BLaER1 (cell line): ENCODE results near the gene LTF.

Source experiments
- H3K27ac ChIP-seq: shearing (Covaris generic); formaldehyde crosslinking; 2 replicates; pipeline ENCODE4 v1.8.1; 2022
- H3K27me3 ChIP-seq: shearing (Covaris generic); formaldehyde crosslinking; 2 replicates; pipeline ENCODE4 v1.8.1; 2022
- H3K36me3 ChIP-seq: shearing (Covaris generic); formaldehyde crosslinking; 2 replicates; pipeline ENCODE4 v1.8.1; 2022
- H3K4me1 ChIP-seq: shearing (Covaris generic); formaldehyde crosslinking; 2 replicates; pipeline ENCODE4 v1.8.1; 2022
- H3K4me2 ChIP-seq: shearing (Covaris generic); formaldehyde crosslinking; 2 replicates; pipeline ENCODE4 v1.8.1; 2022
- H3K4me3 ChIP-seq: shearing (Covaris generic); formaldehyde crosslinking; 2 replicates; pipeline ENCODE4 v1.8.1; 2022
- H3K9ac ChIP-seq: shearing (Covaris generic); formaldehyde crosslinking; 2 replicates; pipeline ENCODE4 v1.8.1; 2022
- H3K9me3 ChIP-seq: shearing (Covaris generic); formaldehyde crosslinking; 2 replicates; pipeline ENCODE4 v1.8.1; 2022
- H4K20me1 ChIP-seq: shearing (Covaris generic); formaldehyde crosslinking; 2 replicates; pipeline ENCODE4 v1.8.1; 2022
- Cebpa-rat ChIP-seq: shearing (Covaris generic); IDR thresholded peaks from 2 replicates; pipeline ENCODE4 v1.8.1; 2022

Gene LTF

GRCh38 chr3:46470831-46471230, 6.1 kb upstream of the LTF start:
- Histone ChIP-seq H4K20me1 (no peaks in the 10 kb centered on the region), H3K4me2 (no peak overlapping the region), H3K9ac (no peak overlapping the region), H3K27me3 (no peaks in the 10 kb centered on the region), H3K36me3 (no peaks in the 10 kb centered on the region), H3K4me1 (peaks cover 10% of the 10 kb centered on the region), H3K9me3 (peaks cover 4% of the 10 kb centered on the region; the same call in 1 of the 2 replicates), H3K4me3 (no peak overlapping the region), H3K27ac (no peak overlapping the region)
- no peak for TF ChIP-seq Cebpa-rat

GRCh38 chr3:46469680-46470357, 5.1 kb upstream of the LTF start:
- Histone ChIP-seq H3K4me1 (peaks cover 10% of the 10 kb centered on the region), H3K9me3 (peaks cover 4% of the 10 kb centered on the region; the same call in 1 of the 2 replicates), H3K9ac (no peak overlapping the region), H3K4me3 (no peak overlapping the region), H3K27me3 (peaks cover 7% of the 10 kb centered on the region), H3K4me2 (no peak overlapping the region), H3K36me3 (no peaks in the 10 kb centered on the region), H4K20me1 (no peaks in the 10 kb centered on the region), H3K27ac (no peak overlapping the region)
- no peak for TF ChIP-seq Cebpa-rat

GRCh38 chr3:46468753-46469600, 4.3 kb upstream of the LTF start:
- H3K4me2 ChIP-seq: no peak overlapping the region
- peaks cover 11% of the 10 kb centered on the region for H3K4me1 ChIP-seq
- H3K27ac ChIP-seq: no peak overlapping the region
- H3K9ac ChIP-seq: no peak overlapping the region
- no peaks in the 10 kb centered on the region for H3K36me3 ChIP-seq
- no peaks in the 10 kb centered on the region for H3K9me3 ChIP-seq
- H4K20me1 ChIP-seq: no peaks in the 10 kb centered on the region
- H3K27me3 ChIP-seq: peaks cover 15% of the 10 kb centered on the region
- no peak overlapping the region for H3K4me3 ChIP-seq
- no peak for TF ChIP-seq Cebpa-rat

GRCh38 chr3:46467562-46467961, 2.9 kb upstream of the LTF start:
- H3K36me3 ChIP-seq: no peaks in the 10 kb centered on the region
- H3K27me3 ChIP-seq: peaks cover 28% of the 10 kb centered on the region
- no peak for TF ChIP-seq Cebpa-rat
- no peak overlapping the region for H3K27ac ChIP-seq
- no peak overlapping the region for H3K4me2 ChIP-seq
- H4K20me1 ChIP-seq: no peaks in the 10 kb centered on the region
- H3K9ac ChIP-seq: no peak overlapping the region
- H3K9me3 ChIP-seq: no peaks in the 10 kb centered on the region
- H3K4me1 ChIP-seq: peaks cover 21% of the 10 kb centered on the region
- no peak overlapping the region for H3K4me3 ChIP-seq

GRCh38 chr3:46466871-46467403, 2.2 kb upstream of the LTF start:
- Histone ChIP-seq H3K27ac (no peak overlapping the region), H3K36me3 (no peaks in the 10 kb centered on the region), H3K9ac (no peak overlapping the region), H4K20me1 (no peaks in the 10 kb centered on the region), H3K4me1 (peaks cover 21% of the 10 kb centered on the region), H3K4me2 (no peak overlapping the region), H3K27me3 (peaks cover 28% of the 10 kb centered on the region), H3K4me3 (no peak overlapping the region), H3K9me3 (no peaks in the 10 kb centered on the region)
- no peak for TF ChIP-seq Cebpa-rat

GRCh38 chr3:46466273-46466672, 1.6 kb upstream of the LTF start:
- no peaks in the 10 kb centered on the region for H3K9me3 ChIP-seq
- H3K27ac ChIP-seq: no peak overlapping the region
- H4K20me1 ChIP-seq: no peaks in the 10 kb centered on the region
- no peaks in the 10 kb centered on the region for H3K36me3 ChIP-seq
- no peak overlapping the region for H3K4me3 ChIP-seq
- H3K4me1 ChIP-seq: peaks cover 21% of the 10 kb centered on the region
- peak overlapping the region; percentile 27 for H3K4me2 ChIP-seq
- H3K9ac ChIP-seq: no peak overlapping the region
- H3K27me3 ChIP-seq: peaks cover 28% of the 10 kb centered on the region
- no peak for TF ChIP-seq Cebpa-rat

- H3K9me3 ChIP-seq: no peaks in the 10 kb centered on the region; the same call in 1 of the 2 replicates
- H3K27me3 ChIP-seq: peaks cover 28% of the 10 kb centered on the region
- H3K4me2 ChIP-seq: no peak overlapping the region
- no peaks in the 10 kb centered on the region for H3K36me3 ChIP-seq
- H3K9ac ChIP-seq: no peak overlapping the region
- H4K20me1 ChIP-seq: no peaks in the 10 kb centered on the region
- no peak for TF ChIP-seq Cebpa-rat
- H3K4me3 ChIP-seq: no peak overlapping the region
- H3K27ac ChIP-seq: no peak overlapping the region
- H3K4me1 ChIP-seq: peaks cover 21% of the 10 kb centered on the region
Observed at GRCh38 chr3:46465196-46465520, 453 bp upstream of the LTF start.

GRCh38 chr3:46463868-46464241, 850 bp downstream of the LTF start:
- Histone ChIP-seq H3K4me1 (peaks cover 21% of the 10 kb centered on the region), H3K4me2 (peak overlapping the region; percentile 56), H3K4me3 (no peak overlapping the region), H3K36me3 (no peaks in the 10 kb centered on the region), H3K9me3 (no peaks in the 10 kb centered on the region; the same call in 1 of the 2 replicates), H3K9ac (no peak overlapping the region), H3K27me3 (peaks cover 28% of the 10 kb centered on the region), H4K20me1 (no peaks in the 10 kb centered on the region), H3K27ac (no peak overlapping the region)
- TF ChIP-seq Cebpa-rat: no peak

- peaks cover 21% of the 10 kb centered on the region for H3K4me1 ChIP-seq
- peaks cover 28% of the 10 kb centered on the region for H3K27me3 ChIP-seq
Observed at GRCh38 chr3:46463120-46463867, 1.4 kb downstream of the LTF start.

More at GRCh38 chr3:46463120-46463867, 1.4 kb downstream of the LTF start:
- Histone ChIP-seq H3K9ac (no peak overlapping the region), H3K9me3 (no peaks in the 10 kb centered on the region; the same call in 1 of the 2 replicates), H3K4me2 (peak overlapping the region; percentile 56), H3K36me3 (no peaks in the 10 kb centered on the region), H3K4me3 (no peak overlapping the region), H3K27ac (no peak overlapping the region), H4K20me1 (no peaks in the 10 kb centered on the region)
- no peak for TF ChIP-seq Cebpa-rat
